M059J (cell line): ENCODE data around the gene ME2. TPM values are rescaled to one million over a fixed set of nuclear protein-coding genes. Genes with fewer than 3 reads are reported as not detected.
"Not testable (repeated sequence)": the region's sequence is repeated elsewhere in the genome, so short reads cannot be mapped to it uniquely, and the experiment has no call there.

Experiments
- DNase-seq: peaks from one replicate; pipeline ENCODE4 v3.0.0-alpha.2; 2012; ENCODE audit warnings: low read depth
- total RNA-seq: library from RNA; depleted of rRNA; stranded (reverse); fragments of >200 nt; shearing (Covaris generic); gene quantifications from 2 replicates; pipeline ENCODE4 v1.2.3, GENCODE V29; 2014; rRNA removed

The ME2 gene
- total RNA-seq, result 44.1 and 46.0 TPM in 2 replicates

DNA sequence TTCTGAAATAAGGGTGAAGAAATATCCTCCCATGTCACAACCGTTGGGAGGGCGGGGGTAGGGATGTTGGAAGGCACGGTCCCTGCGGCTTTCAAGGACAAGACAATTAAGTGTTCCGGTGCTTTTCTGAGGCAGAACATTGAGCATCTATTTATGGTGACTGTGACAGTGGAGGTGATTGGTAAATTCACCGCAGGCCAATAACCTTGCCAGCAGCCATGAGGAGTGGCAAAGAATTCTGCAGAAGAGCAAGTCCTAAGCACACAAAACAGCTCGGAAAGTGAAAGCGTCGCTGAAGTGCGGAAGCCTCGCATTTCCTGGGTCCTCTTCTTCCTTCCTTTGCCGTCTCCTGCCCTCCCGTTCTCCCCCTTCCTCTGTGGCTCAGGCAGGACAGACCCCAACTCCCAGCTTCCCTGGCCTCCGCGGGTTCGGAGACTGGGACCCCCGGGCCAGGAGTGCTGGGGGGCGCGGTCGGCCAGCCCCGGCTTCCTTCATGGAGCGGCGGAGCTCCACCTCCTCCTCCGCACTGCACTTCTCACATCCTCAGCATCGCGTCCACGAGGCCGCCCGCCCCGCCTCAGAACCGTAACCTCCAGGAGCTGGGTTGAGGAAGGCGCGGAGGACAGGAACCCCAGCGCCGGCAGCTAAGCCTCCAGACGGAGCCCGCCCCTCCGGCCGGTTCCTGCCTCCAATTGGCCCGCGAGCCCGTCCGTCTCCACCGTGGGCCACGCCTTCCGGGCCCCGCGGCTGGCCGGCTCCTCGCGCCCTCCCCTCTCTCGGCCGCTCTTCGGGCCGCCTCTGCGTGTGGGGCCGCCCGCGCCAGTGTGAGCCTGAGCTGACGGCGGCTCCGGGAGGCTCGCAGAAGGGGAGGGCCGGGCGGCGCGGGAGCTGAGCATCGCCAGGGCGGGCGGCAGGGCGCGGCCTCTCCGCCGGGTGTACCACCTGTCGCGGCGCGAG is at the start of gene ME2:
Gene ME2, plus strand, starts transcription at position 774 of the 957 bp plus-strand sequence. CDS start 16,703 bp downstream, outside the sequence.
- peak; percentile 88 for DNase-seq

DNA sequence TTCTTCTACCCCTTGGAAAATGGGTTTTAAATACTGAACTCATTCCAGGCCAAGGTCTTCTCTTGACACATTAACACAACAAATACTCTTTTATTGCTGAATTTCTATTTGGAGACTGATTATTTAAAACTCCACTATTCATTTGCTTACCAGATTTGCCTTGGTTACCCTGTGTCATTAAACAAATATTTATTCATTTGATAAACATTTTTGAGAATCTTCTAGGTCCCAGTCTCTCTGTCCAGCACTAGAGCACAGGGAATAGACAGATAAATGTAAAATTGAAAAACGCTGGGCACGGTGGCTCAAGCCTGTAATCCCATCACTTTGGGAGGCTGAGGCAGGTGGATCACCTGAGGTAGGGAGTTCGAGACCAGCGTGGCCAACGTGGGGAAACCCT is 49.3 kb upstream of the ME2 start:
- DNase-seq, result no peak

DNA sequence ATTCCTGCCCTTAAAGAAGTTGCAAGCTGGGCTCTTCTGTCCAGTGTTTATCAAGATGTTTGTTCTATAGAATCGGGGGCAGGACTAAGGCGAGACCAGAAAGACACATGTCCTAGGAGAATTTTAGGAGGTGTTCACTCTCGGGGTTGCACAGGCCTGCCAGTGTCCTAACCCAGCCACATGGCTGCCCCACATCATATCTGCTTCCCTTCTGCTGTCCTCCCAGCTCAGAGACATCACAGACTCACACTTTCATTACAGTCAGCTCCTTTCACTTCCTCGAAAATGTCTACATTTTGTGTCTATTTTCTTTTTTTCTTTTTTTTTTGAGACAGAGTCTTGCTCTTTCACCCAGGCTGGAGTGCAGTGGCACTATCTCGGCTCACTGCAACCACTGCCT is 48.4 kb upstream of the ME2 start:
- DNase-seq, result no peak

DNA sequence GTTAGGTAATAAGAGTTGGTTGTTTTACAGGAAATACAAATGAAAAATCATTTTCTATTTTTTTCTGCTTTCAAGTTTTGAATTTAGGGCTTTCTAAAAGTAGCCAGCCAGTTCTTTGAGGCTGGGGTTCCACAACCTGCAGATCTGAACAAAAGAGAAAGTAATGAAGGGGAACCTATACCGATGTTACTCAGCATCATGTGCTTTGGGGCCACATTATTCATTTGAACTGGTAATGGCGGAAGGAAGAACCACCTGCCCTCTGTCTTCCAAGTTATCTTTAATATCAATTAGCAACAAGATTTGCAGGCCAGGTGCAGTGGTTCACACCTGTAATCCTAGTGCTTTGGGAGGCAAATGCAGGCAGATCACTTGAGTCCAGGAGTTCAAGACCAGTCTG is 46.2 kb upstream of the ME2 start:
- no peak for DNase-seq

DNA sequence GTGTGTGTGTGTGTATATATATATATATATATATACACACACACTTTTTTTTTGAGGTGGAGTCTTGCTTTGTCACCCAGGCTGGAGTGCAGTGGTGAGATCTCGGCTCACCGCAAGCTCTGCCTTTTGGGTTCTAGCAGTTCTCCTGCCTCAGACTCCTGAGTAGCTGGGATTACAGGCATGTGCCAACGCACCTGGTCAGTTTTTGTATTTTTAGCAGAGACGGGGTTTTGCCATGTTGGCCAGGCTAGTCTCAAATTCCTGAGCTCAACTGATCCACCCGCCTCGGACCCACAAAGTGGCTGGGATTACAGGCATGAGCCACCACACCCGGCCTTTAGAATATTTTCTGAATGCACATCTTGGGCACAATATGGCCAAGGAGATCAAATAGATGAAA is 45.4 kb upstream of the ME2 start:
- DNase-seq, result not testable (repeated sequence)

DNA sequence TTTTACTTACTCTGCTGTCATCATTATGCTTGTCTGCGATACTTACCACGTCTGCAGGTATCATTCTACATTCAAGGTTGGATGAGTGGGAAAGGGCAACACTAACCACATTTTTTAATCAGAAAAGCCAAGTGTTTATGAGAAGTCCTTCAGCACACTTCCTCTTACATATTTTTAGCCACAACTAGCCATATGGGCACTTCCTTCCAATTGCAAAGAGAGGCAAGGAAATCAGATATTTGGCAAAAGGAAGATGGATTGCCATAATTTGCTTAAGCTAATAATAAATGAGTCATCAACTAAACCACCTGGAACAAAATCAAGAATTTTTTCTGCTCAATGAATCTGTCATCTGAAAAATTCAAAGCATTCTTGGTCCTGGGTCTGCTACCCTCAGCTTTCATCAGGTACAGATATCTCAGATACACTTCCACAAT is 42.4 kb upstream of the ME2 start:
- DNase-seq, result peak; percentile 92

DNA sequence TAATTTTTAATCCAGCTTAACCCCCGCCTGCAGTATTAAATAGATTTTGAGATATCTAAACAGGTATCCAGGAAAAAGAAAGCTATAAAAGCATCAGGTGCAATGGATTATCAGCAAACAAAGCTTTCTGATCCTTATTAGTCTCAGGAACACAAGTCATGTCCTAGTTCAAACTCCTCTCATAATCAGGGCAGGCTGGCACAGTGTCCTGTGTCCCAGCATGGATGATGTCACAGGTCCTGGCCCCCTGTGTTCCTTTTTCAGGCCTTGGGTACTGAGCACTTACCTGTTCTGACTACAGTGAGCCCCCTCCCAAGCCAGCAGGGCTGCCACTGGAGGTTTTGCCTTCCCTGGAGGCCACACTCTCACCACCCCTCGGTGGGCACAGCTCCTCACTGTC is 39.6 kb upstream of the ME2 start:
- no peak for DNase-seq

DNA sequence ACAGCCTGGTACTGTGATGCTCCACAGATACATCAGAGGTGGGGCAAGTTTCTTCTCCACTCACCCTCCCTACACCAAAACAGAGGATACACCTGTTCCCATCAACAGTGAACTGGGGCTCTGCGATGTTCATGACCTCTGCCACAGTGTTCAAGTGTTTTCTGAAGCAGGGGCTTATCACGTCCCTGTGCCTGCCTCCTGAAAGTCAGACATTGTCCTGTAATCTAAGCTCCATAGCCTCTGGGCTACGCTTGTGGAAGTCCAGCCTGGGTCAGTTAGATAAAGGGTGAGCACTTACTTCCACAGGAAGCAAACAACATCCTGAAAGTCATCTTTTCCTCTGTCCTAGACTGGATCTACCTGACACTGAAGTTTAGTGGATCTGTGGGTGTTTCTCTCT is 38.9 kb upstream of the ME2 start:
- DNase-seq, result no peak

DNA sequence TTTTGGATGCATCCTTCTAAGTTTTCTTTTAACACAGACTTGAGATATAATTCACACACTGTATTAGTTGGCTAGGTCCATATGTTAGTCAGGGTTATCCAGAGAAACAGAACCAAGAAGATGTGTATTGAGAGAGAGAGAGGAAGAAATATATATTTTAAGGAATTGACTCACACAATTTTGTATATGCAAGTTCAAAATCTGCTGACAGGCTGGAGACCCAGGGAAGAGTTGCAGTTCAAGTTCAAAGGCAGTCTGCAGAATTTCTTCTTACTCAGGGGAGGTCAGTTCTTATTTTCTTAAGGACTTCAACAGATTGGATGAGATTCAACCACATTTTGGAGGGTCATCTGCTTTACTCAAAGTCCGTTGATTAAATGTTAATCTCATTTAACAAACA is 36.1 kb upstream of the ME2 start:
- no peak for DNase-seq

DNA sequence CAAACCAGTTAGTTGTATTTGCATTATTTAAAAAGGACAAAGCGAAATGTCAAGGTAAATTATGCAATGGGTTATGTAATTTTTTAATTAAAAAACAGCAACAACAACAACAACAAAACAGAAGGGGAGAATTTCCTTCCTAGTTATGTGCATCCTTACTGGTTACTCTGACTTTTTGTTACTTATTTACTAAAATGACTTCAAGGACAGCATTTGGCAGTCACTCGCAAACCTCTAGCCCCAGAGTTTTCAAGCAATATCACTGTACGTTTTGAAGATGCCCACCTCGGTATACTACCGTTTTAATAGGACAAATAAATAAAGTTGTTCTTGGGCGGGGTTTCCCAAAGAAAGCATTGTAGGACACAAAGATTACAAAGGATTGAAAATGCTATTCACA is 34.4 kb upstream of the ME2 start:
- DNase-seq, result no peak

DNA sequence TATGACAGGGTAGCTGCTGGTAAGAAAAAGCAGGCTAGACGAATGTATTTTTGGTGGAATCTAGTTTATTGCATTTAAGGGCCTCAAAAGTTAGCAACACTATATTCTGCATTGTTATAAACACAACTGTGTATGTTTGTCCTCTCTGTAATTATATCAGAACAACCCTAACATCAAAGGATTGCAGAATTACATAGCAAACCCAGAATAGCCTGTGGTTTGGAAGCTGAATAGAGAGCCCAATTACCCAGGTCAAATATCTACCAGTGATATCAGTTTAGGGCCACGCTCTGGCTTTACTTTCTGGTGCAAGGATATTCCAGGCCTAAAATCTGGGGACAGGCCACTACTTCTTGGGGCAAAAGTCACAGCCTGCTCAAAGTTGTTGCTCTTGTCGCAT is 34.0 kb upstream of the ME2 start:
- no peak for DNase-seq

DNA sequence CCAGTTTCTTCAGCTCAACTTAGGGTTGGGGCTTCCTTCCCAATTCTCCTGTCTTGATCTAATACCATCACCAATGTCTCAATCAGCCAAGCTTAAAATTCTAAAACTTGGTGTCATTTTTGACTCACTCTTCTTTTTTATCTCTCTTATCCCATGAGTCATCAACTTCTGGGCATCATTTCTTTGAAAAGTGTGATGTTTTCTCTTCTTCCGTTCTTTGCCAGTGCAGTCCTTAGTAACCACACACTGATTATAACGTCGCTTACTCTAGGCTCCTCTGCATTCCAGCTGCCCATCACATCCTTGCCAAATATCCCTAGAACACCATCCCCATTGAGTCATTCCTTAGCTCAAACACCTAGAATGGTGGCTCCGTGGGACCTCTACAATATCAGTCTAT is 31.7 kb upstream of the ME2 start:
- DNase-seq, result peak; percentile 53

DNA sequence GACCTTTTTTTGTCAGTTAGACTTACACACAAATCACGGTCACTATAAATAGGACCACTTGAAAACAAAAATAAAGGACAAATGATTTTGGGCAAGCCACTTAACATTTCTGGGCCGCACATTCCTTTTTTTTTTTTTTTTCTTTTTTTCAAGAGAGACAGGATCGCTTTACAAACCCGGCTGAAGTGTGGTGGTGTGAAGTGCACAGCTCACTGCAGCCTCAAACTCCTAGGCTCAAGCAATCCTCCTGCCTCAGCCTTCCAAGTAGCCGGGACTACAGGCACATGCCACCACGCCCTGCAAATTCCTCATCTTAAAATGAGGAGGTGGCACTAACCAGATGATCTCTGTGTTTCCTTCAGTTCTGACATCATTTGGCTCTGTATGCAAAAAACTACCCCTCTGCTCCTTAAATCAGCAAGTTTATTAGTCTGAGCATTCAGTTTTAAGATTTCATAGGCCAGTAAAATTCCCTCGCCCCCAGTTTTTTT is 30.8 kb upstream of the ME2 start:
- DNase-seq, result no peak

DNA sequence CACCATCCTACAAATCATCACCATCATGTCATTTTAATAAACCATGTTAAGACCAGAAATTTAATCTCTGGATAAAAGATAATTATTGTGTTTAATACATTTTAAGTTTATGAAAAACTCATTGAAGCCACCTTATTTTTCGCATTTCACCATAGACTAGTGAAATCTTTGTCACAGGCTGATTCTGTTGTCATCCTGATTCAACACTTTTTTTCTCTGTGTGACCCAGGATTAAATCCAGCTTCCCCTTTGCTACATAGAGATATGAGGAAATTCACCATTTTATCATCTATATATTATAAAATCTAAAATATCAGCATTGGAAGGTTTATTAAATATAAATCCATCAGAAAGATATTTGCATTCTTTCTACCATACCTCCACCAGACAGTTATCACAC is 29.9 kb upstream of the ME2 start:
- DNase-seq, result no peak

DNA sequence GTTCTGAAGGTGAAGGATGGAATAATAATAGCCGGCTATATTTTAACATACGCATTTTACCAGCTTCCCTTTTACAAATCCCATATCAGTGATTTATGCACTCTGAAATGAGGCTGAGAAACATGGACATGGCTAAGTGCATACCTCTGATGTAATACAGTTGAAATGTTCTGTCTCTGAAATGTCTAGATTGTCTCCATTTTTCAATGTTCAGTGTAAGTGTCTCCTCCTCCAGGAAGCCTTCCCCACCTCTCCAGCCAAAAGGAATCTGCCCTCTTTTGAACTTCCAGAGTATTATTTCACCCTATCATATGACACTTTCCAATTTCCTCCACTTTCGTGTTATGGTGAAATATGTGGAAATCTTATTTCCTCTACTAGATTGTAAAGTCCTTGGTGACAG is 29.5 kb upstream of the ME2 start:
- DNase-seq, result no peak

DNA sequence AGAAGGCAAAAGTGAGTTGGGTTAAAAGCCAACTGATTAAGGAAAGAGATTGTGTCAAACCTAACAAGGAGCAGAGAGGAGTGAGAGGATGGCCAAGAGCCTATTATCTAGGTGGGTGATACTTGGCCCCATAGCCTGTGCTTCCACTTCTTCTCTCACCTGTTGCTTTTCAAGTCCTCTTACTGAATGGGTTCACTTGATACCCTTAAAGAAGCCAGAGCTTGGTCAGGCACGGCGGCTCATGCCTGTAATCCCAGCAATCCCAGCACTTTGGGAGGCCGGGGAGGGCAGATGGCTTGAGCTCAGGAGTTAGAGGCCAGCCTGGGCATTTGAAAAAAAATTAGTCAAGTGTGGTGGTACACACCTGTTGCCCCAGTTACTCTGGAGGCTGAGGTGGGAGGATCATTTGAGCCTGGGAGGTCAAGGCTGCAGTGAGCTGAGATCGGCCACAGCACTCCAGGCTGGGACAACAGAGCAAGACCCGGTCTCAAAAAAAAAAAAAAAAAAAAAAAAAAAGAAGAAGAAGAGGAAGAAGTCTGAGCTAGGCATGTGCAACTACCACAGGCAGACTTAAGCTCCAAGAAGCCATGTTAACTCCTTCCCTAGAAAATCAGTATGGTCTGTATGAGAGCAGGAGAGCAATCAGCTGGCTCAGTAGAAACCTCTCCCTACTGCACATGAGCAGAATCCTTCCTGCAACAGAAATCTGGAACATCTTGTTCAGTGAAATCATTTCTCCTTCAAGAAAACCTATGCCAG is 28.4 kb upstream of the ME2 start:
- no peak for DNase-seq

DNA sequence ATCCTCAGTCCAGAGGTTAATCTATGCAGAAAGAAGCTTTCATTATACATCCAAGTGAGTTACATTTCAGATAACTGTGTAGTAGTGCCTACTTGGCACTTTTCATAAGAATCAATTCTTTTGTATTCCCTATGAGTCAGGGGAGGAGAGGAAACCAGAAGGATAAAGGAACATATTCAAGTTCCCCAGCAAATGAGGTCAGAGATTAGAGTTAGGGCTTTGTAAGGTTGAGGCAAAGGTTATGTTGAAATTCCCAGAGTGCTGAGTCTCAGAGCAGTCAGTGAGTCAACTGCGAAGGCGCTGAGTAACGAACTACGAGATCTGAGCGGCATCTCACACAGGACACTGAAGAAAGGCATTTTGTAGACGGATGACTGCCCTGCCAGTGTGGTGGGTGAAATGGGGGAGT is 25.1 kb upstream of the ME2 start:
- peak; percentile 78 for DNase-seq

DNA sequence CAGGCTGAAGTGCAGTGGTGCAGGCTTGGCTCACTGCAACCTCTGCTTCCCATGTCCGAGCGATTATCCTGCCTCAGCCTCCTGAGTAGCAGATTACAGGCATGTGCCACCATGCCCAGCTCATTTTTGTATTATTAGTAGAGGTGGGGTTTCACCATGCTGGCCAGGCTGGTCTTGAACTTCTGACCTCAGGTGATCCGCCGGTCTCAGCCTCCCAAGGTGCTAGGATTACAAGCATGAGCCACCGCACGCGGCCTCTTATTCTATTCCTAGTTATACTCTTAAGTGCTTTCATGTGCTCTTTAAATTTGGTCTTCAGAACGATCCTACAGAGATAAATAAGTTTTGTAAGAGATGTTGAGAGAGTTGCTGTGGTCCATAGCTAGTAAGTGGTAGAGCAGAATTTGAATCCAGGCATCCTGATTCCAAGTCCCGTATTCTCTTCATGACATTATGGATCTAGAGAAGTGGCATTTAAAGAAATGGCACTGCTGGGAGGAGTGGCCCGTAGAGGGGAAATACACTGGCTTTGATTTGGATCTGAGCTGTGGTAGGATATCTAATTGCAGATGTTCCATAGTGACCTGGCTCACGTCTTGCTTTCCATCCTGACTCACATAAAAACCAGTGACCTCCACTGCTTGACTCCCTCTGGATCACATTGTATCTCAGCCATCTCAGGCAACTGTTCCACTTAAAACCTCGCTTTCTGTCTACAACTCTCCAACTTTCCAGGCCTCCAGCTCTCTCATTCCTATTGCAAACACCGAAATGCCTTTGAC is 22.8 kb upstream of the ME2 start:
- no peak for DNase-seq

DNA sequence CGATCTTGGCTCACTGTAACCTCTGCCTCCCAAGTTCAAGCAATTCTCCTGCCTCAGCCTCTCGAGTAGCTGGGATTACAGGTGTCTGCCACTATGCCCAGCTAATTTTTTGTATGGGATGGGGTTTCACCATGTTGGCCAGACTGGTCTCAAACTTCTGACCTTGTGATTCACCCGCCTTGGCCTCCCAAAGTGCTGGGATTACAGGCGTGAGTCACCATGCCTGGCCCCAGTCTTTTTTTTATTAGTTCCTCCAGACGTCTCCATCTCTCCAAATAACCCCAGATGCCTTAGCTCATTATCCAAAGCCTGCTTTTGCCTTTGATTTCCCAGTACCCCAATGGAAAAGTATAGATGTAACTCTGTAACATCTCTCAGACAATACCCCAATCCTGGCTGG is 21.8 kb upstream of the ME2 start:
- peak; percentile 77 for DNase-seq

DNA sequence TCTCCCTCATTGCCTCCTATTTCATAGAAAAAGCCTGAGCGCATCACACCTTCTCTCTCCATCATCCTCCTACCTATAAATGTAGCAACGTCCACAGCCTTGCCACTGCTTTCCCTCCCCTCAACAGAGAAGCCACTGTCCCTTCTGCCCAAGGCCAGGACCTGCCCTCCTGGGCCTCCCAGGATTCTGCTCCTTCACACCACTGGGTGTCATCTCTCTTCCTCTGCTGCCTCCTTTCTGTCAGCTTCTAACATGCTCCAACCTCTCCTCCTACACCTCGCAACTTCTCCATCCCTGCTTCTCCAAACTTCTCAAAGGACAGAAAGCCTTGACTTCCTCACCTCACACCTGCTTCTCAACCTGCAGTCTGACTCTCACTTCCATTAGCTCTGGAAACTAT is 21.2 kb upstream of the ME2 start:
- DNase-seq, result no peak

DNA sequence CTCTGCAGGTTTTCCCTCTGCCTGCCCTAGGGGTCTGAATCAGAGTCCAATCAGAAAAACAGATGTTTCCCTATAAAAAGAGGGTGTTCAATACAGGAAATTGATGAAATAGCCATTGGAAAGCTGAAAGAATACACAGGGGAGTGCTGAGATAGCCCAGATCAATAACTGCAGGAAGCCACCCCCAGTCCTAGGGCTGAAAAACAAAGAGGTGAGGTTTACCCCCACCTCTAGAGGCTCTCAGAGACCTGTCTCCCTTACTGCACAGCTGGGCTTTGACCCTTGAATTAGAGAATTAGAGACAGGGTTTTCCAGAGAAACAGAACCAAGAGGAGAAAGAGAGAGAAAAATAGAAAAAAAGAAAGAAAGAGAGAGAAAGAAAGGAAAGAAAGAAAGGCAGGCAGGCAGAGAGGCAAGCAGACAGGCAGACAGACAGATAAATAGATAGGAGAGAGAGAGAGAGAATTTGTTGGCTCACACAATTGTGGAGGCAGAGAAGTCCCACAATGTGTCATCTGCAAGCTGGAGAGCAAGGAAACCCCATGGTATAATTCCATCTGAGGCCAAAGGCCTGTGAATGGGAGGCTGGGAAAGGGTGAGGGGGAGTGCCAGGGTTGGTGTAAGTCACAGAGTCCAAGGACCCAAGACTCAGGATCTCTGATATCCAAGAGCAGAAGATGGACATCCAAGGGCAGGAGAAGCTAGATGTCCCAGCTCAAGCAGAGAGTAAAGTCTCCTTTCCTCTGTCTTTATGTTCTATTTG is 18.9 kb upstream of the ME2 start:
- DNase-seq, result no peak
